ENCODE results near the gene PHPT1. TPM values are rescaled to one million over a fixed set of nuclear protein-coding genes. Genes with fewer than 3 reads are reported as not detected.
"Not testable (repeated sequence)": the region's sequence is repeated elsewhere in the genome, so short reads cannot be mapped to it uniquely, and the experiment has no call there.

PHPT1 gene
- total and polyA plus RNA-seq, 2 experiments from 2014 or later = 101 to 390 TPM

GRCh38 chr9:136831002-136831719, 18.0 kb upstream of the PHPT1 start:
- H3K9me2 ChIP-seq (replicated peaks; ENCODE audit: insufficient read depth) = no peaks in the 10 kb centered on the region
- H3K9me3 ChIP-seq (ENCODE audit: low read depth) = no peaks in the 10 kb centered on the region
- no peak overlapping the region for H3K27ac ChIP-seq
- H3K4me3 ChIP-seq = no peak overlapping the region
- H3K4me2 ChIP-seq = no peak overlapping the region
- TF ChIP-seq EZH2phosphoT487 (IDR thresholded peaks at IDR 0.05; ENCODE audit: low read depth, severe bottlenecking, unreplicated experiment) (no peak), EZH2 (IDR thresholded peaks at IDR 0.05; ENCODE audit: borderline replicate concordance) (no peak), CTCF (IDR thresholded peaks at IDR 0.05; ENCODE audit: poor library complexity) (no peak)
- DNase-seq (ENCODE audit: low spot score) = no peak
- no peaks in the 10 kb centered on the region for H3K4me1 ChIP-seq (ENCODE audit: insufficient read depth)
- no peaks in the 10 kb centered on the region for H3K36me3 ChIP-seq (replicated peaks; ENCODE audit: insufficient read depth, low read depth)
- no peaks in the 10 kb centered on the region for H4K20me1 ChIP-seq (ENCODE audit: insufficient read depth, poor library complexity, severe bottlenecking)
- no peak overlapping the region for H2AFZ ChIP-seq
- H3K27me3 ChIP-seq = no peaks in the 10 kb centered on the region
- no peaks in the 10 kb centered on the region for H3K79me2 ChIP-seq
- 96% methylated on average over 28 of the region's 30 CpGs for WGBS (ENCODE audit: low lambda C conversion rate, missing lambda C conversion rate)

GRCh38 chr9:136831720-136832104, 17.5 kb upstream of the PHPT1 start:
- no peak for TF ChIP-seq CTCF (IDR thresholded peaks at IDR 0.05; ENCODE audit: poor library complexity)
- TF ChIP-seq EZH2 (IDR thresholded peaks at IDR 0.05; ENCODE audit: borderline replicate concordance) = no peak
- no peak for TF ChIP-seq EZH2phosphoT487 (IDR thresholded peaks at IDR 0.05; ENCODE audit: low read depth, severe bottlenecking, unreplicated experiment)
- Histone ChIP-seq H3K9me2 (replicated peaks; ENCODE audit: insufficient read depth) (no peaks in the 10 kb centered on the region), H3K9me3 (ENCODE audit: low read depth) (no peaks in the 10 kb centered on the region), H3K27ac (no peak overlapping the region), H3K4me1 (ENCODE audit: insufficient read depth) (no peaks in the 10 kb centered on the region), H3K36me3 (replicated peaks; ENCODE audit: insufficient read depth, low read depth) (no peaks in the 10 kb centered on the region), H3K79me2 (no peaks in the 10 kb centered on the region), H3K27me3 (no peaks in the 10 kb centered on the region), H4K20me1 (ENCODE audit: insufficient read depth, poor library complexity, severe bottlenecking) (no peaks in the 10 kb centered on the region), H3K4me2 (no peak overlapping the region), H3K4me3 (no peak overlapping the region), H2AFZ (no peak overlapping the region)
- no peak for DNase-seq (ENCODE audit: low spot score)
- WGBS (ENCODE audit: low lambda C conversion rate, missing lambda C conversion rate) = 95% methylated on average over 17 of the region's 23 CpGs

GRCh38 chr9:136832581-136832980, 16.6 kb upstream of the PHPT1 start:
- Histone ChIP-seq H3K4me2 (no peak overlapping the region), H3K36me3 (replicated peaks; ENCODE audit: insufficient read depth, low read depth) (no peaks in the 10 kb centered on the region), H4K20me1 (ENCODE audit: insufficient read depth, poor library complexity, severe bottlenecking) (no peaks in the 10 kb centered on the region), H2AFZ (no peak overlapping the region), H3K79me2 (no peaks in the 10 kb centered on the region), H3K9me2 (replicated peaks; ENCODE audit: insufficient read depth) (no peaks in the 10 kb centered on the region), H3K9me3 (ENCODE audit: low read depth) (no peaks in the 10 kb centered on the region), H3K4me3 (no peak overlapping the region), H3K27me3 (no peaks in the 10 kb centered on the region), H3K27ac (no peak overlapping the region), H3K4me1 (ENCODE audit: insufficient read depth) (no peaks in the 10 kb centered on the region)
- 89% methylated on average over 9 of the region's 9 CpGs for WGBS (ENCODE audit: low lambda C conversion rate, missing lambda C conversion rate)
- no peak for DNase-seq (ENCODE audit: low spot score)
- TF ChIP-seq CTCF (IDR thresholded peaks at IDR 0.05; ENCODE audit: poor library complexity) (no peak), EZH2 (IDR thresholded peaks at IDR 0.05; ENCODE audit: borderline replicate concordance) (no peak), EZH2phosphoT487 (IDR thresholded peaks at IDR 0.05; ENCODE audit: low read depth, severe bottlenecking, unreplicated experiment) (no peak)

- not testable (repeated sequence) for H3K4me3 ChIP-seq; H3K9me2 ChIP-seq (replicated peaks; ENCODE audit: insufficient read depth); DNase-seq (ENCODE audit: low spot score); H3K27me3 ChIP-seq; H3K9me3 ChIP-seq (ENCODE audit: low read depth); H3K36me3 ChIP-seq (replicated peaks; ENCODE audit: insufficient read depth, low read depth); H3K27ac ChIP-seq; H2AFZ ChIP-seq; H3K4me2 ChIP-seq; H3K79me2 ChIP-seq; H3K4me1 ChIP-seq (ENCODE audit: insufficient read depth); H4K20me1 ChIP-seq (ENCODE audit: insufficient read depth, poor library complexity, severe bottlenecking)
- 87% methylated on average over 10 of the region's 16 CpGs for WGBS (ENCODE audit: low lambda C conversion rate, missing lambda C conversion rate)
Measured at GRCh38 chr9:136833381-136834048, 15.7 kb upstream of the PHPT1 start.

Measured in hepatocyte (in vitro differentiated cells).